HG03571 (cell line): ENCODE measurements around the gene UFD1.

Source experiments
- ATAC-seq: cut with Tn5 transposase; IDR thresholded peaks from one replicate; pipeline ENCODE4 v1.9.1; 2021; ENCODE audit not compliant: unreplicated experiment

The UFD1 gene

DNA sequence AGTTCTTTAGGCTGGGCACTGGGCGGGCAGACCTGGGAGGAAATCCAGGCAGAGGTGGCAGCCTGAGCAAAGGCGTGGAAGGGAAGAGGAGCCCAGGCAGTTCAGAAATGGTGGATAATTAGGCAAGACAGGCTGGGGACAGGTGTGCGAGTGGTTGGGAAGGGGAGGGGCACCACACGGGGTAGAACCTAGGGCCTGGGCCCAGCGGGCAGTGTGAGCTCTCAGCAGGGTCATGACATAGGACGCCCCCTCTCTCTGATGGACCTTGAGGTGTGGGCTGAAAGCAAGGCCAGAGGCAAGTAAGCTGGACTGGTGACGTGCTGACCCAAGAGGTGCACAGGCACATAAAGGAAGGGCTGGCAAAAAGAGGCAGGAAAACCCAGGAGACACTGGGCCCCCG, 6.8 kb downstream of the UFD1 start:
- ATAC-seq, result no peak

DNA sequence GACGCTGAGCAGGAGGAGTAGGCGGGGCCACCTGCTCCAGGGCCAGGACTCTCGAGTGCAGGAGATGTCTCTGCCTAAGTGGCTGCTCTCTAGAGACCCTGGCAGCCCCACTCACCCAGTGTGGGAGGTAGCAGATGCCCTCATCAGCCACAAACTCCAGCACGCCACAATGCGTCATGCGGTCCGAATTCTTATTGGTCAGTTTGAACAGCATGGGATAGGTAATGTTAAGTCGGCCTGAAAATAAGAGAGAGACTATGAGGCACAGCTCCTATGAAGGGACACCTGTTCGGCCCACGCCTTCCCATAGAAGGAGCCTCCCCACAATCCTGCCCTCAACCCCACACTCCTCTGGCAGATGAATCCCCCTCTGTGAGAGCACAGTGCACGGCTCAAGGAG, 7.4 kb downstream of the UFD1 start:
- no peak for ATAC-seq

GRCh38 chr22:19470010-19470409, 9.0 kb downstream of the UFD1 start:
- ATAC-seq, result no peak

GRCh38 chr22:19469421-19469820, 9.6 kb downstream of the UFD1 start:
- no peak for ATAC-seq

- no peak for ATAC-seq
Measured at GRCh38 chr22:19467912-19468311, 11.1 kb downstream of the UFD1 start.

GRCh38 chr22:19466848-19467752, 11.9 kb downstream of the UFD1 start:
- no peak for ATAC-seq

DNA sequence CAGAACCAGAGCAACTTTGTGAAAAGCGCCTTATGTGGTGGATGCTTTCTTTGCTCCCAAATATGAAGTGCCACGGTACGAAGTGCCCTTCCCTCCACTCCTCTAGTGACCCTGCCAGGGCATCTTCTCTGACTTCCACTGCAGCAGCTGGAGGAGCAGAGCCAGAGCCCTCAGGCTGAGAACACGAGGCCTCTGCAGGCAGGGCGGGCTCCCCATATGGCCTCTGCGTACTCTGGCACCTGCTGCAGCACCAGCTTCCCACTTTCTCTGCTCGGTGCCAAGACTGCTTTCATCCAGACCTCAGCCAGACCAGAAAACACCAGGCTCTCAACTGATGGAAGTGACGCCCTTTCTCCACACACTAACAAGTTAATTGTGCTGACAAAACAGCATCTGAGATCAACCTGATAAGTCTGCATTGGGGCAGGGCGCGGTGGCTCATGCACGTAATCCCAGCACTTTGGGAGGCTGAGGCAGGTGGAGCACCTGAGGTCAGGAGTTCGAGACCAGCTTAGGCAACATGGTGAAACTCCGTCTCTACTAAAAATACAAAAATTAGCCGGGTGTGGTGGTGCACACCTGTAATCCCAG, 12.8 kb downstream of the UFD1 start:
- no peak for ATAC-seq

GRCh38 chr22:19464975-19465374, 14.0 kb downstream of the UFD1 start:
- ATAC-seq, result no peak

- no peak for ATAC-seq
Measured at GRCh38 chr22:19464546-19464945, 14.4 kb downstream of the UFD1 start.

GRCh38 chr22:19463491-19464469, 15.2 kb downstream of the UFD1 start:
- ATAC-seq, result no peak

DNA sequence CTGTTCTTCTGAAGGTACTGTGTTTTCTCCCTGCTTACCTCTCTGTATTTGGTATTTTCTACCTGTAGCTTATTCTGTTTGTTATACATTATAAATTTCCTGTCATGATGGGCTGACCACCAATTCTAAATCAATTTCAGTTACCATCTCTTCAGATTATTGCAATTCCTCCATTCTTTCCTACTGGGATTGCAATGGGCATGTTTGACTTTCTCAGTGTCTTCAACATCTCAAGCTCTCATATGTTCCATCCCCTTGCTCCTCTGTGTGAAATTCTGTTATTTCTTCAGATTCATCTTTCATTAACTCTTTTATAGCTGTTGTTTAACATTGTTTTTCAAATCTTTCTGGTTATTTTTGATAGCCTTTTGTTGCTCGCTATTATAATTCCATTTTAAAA, 16.0 kb downstream of the UFD1 start:
- ATAC-seq, result no peak

DNA sequence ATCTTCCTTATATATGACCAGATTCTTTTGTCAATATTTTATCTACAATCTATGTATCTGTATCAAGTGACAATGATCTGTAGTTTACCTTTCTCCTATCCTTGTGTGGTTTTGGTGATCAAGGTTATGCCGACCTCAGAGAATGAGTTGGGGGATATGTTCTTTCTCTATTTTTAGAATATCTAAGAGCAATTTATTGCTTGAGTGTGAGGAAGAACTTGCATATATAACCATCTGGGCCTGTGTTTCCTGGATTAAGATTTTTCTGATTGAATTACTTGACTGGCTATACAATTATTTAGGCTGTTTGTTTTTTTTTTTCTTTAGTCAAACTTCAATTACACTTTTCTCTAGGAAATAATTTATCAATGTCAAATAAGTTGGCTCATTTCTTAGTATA, 17.5 kb downstream of the UFD1 start:
- ATAC-seq, result no peak

DNA sequence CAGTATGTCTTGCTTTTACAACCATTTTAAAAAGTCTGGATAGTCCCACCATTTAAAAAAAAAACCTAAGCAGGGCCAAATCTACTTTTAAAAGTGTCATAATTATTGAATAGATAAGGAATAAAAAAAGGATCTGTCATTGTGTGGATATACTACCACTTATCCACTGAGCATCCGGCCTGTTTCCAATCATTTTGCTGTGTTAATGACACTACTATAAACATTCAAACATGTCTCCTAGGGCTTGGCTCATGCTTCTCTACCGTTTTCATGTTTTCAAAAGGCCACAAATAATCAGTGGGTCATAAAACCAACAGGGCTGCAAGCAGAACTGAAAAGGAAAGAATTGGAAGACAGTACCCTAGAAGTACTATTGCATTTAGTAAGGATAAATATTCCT, 19.0 kb downstream of the UFD1 start:
- ATAC-seq, result no peak

DNA sequence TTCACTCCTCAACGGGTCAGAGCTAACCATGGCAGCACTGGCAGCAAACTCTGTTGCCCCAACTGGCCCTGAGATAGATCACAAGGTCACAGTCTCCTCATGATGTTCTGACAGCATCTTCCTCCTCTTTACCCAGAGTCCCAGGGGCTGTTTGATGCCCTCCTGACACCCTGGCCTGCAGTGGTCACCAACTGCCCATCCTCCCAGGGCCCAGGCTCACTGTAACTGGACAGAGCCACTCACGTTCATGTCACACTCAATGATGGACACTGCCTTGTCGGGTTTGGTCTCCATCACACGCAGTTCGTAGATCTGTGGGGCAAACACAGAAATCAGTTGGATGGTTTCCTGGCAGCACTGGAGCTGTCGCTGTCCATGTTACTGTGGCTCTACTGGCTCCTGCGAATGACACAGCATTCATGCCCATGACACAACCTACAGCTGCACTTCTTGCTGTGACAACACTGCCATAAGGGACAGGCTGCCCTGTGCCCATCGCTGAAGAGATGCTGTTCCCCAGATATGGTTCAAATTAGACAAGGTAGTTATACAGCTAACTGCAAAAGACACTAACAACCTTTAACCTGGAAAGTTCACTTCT, 21.1 kb downstream of the UFD1 start:
- ATAC-seq, result no peak

- no peak for ATAC-seq
Measured at GRCh38 chr22:19456541-19456940, 22.5 kb downstream of the UFD1 start.

DNA sequence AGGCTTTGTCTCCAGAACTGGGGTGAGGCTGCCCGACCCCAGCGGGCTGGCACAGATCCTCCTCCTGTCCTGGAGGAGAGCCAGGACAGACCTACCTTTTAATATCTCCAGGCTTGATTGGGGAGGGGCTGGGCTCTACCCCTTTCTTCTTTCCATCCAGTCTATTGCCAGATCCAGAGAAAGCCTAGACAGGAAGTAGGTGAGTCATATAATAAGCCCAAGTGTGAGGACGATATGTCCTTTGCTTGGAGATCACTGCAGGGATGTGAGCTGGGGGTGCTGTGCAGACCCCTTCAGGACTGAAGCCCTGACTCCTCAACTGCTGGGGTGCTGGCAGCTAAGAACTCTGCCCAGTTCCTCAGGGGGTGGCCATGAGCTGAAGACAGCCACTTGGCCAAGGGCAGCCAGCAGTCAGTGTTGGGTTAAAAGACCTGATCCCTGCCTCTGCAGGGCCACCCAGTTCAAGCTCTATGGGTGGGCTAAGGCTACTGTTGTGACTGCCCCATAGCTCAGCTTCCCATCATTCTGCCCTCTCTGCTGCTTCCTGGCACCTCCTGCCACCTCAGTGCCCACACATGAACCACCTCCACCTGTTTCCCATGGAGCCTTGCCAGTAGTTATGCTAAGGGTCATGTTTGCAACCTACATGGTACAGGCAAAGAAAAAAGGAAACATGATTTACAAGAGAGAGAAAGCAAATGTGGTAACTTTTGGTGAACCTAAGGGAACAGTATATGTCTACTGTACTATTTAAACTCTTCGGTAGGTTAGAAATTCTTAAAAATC, 23.2 kb downstream of the UFD1 start:
- no peak for ATAC-seq

GRCh38 chr22:19455033-19455432, 24.0 kb downstream of the UFD1 start:
- ATAC-seq, result no peak

DNA sequence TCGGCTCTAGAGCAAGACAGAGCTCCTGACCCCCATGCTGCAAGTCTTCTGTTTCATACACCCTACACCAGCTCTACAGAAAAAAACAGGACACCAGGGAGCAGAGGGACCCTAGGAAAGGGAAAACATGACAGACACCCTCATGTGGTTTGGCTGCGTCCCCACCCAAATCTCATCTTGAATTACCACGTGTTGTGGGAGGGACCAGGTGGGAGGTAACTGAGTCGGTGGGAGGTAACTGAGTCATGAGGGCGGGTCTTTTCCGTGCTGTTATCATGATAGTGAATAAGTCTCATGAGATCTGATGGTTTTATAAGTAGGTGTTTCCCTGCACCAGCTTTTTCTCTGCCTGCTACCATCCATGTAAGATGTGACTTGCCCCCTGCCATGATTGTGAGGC, 24.8 kb downstream of the UFD1 start:
- ATAC-seq, result no peak

DNA sequence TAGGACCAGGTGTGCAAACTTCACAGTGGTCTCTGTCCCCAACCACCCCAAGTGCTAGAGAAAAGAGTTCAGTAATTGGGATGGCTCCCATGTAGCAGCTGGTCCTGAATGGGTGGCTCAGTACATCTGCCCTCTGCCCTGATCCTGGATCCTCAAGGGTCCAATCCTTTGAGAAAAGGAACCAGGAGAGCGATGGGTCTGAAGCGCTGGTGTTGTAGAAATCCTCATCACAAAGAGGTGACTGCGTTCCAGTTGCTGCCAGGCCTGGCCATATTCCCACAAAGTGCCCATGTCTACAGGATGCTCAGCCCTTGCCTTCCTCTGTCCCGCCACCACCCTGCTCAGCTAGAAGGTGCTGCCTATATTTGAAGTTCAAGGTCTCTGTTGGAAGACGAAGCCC, 25.3 kb downstream of the UFD1 start:
- no peak for ATAC-seq

- ATAC-seq, result no peak
Measured at GRCh38 chr22:19451570-19451969, 27.4 kb downstream of the UFD1 start.
